ENCODE results near the gene CISTR.

DNA sequence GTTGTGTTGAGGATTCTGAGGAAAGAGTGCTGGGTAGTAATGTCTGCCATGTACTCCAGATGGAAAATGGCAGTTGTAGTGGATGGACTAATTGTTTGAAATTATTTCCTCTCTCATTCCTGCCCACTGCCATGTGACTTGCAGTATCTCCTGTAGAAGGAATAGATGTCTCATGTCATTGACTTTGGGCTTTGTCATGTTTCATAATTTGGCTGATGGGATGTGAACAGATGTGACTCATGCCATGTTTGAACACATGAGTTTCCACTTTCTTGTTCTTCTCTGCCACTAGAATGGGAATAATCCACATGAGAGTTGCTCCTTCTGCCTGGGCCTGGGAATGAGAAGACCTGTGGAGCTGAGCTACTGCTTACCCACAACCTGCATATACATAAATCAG is 22.1 kb downstream of the CISTR start:
- TF ChIP-seq, protein P1, sequence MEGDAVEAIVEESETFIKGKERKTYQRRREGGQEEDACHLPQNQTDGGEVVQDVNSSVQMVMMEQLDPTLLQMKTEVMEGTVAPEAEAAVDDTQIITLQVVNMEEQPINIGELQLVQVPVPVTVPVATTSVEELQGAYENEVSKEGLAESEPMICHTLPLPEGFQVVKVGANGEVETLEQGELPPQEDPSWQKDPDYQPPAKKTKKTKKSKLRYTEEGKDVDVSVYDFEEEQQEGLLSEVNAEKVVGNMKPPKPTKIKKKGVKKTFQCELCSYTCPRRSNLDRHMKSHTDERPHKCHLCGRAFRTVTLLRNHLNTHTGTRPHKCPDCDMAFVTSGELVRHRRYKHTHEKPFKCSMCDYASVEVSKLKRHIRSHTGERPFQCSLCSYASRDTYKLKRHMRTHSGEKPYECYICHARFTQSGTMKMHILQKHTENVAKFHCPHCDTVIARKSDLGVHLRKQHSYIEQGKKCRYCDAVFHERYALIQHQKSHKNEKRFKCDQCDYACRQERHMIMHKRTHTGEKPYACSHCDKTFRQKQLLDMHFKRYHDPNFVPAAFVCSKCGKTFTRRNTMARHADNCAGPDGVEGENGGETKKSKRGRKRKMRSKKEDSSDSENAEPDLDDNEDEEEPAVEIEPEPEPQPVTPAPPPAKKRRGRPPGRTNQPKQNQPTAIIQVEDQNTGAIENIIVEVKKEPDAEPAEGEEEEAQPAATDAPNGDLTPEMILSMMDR (IDR thresholded peaks at IDR 0.05) = no peak
- TF ChIP-seq POLR2AphosphoS5 (IDR thresholded peaks at IDR 0.05) = no peak

All from sigmoid colon (tissue), 4 donors.